H1 (cell line): Measurements from ENCODE around the gene DDX19B.

Experiments used
- GABPA ChIP-seq: IDR thresholded peaks from 2 replicates; pipeline ENCODE4 v1.6.1; 2011; ENCODE audit warnings: mild to moderate bottlenecking, low read length, moderate library complexity, borderline replicate concordance; ENCODE audit not compliant: insufficient read depth
- JUND ChIP-seq: IDR thresholded peaks from 2 replicates; pipeline ENCODE4 v1.6.1; 2011; ENCODE audit warnings: mild to moderate bottlenecking, improper control_type of control experiment, low read length
- POLR2A ChIP-seq, 2 experiments: IDR thresholded peaks; 1 replicate in 1 of 2; 2 replicates in 1 of 2; pipeline ENCODE4 v1.6.1; 2011; ENCODE audit warnings: low read depth in 2 of 2, low read length in 2 of 2, mild to moderate bottlenecking in 2 of 2; ENCODE audit errors: control extremely low read depth in 1 of 2
- RXRA ChIP-seq: IDR thresholded peaks from 2 replicates; pipeline ENCODE4 v1.6.1; 2011; ENCODE audit warnings: low read depth, mild to moderate bottlenecking, low read length, moderate library complexity; ENCODE audit not compliant: insufficient read depth
- TAF7 ChIP-seq: optimal IDR thresholded peaks from 2 replicates; pipeline ENCODE3; 2011; ENCODE audit warnings: low read depth, mild to moderate bottlenecking, inconsistent platforms, low read length, moderate library complexity, borderline replicate concordance
- YY1 ChIP-seq: IDR thresholded peaks from 2 replicates; pipeline ENCODE4 v1.6.1; 2011; ENCODE audit warnings: low read depth, mild to moderate bottlenecking, low read length
- TF ChIP-seq, protein P1 (sequence below), 3 experiments: IDR thresholded peaks; 1 replicate in 2 of 3; 2 replicates in 1 of 3; pipeline versions ENCODE4 v1.5.1 to v1.6.1; 2011; ENCODE audit warnings: low read length in 3 of 3, mild to moderate bottlenecking in 3 of 3, inconsistent platforms in 2 of 3, low read depth in 1 of 3, moderate library complexity in 1 of 3; ENCODE audit not compliant: insufficient read depth in 1 of 3; ENCODE audit errors: control extremely low read depth in 1 of 3
- TF ChIP-seq, protein P2 (sequence below): IDR thresholded peaks from 2 replicates; pipeline ENCODE4 v1.6.1; 2011; ENCODE audit warnings: low read length, improper control_type of control experiment

DNA sequence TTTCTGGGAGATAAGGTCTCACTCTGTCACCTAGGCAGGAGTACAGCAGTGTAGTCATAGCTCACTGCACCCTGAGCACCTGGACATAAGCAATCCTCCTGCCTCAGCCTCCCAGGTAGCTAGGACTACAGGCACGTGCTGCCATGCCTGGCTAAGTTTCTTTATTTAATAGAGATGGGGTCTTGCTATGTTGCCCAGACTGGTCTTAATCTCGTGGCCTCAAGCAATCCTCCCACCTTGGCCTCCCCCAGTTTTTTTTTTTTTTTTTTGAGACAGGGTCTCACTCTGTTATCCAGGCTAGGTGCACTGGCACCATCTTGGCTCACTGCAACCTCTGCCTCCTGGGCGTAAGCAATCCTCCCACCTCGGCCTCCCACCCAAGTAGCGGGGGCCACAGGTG is 21.1 kb downstream of the DDX19B start:
- TF ChIP-seq, protein P1, sequence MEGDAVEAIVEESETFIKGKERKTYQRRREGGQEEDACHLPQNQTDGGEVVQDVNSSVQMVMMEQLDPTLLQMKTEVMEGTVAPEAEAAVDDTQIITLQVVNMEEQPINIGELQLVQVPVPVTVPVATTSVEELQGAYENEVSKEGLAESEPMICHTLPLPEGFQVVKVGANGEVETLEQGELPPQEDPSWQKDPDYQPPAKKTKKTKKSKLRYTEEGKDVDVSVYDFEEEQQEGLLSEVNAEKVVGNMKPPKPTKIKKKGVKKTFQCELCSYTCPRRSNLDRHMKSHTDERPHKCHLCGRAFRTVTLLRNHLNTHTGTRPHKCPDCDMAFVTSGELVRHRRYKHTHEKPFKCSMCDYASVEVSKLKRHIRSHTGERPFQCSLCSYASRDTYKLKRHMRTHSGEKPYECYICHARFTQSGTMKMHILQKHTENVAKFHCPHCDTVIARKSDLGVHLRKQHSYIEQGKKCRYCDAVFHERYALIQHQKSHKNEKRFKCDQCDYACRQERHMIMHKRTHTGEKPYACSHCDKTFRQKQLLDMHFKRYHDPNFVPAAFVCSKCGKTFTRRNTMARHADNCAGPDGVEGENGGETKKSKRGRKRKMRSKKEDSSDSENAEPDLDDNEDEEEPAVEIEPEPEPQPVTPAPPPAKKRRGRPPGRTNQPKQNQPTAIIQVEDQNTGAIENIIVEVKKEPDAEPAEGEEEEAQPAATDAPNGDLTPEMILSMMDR (IDR thresholded peaks at IDR 0.05; ENCODE audit: control extremely low read depth in 1 of 3, insufficient read depth in 1 of 3, low read depth in 1 of 3, low read length in 3 of 3) = no peak
- TF ChIP-seq TAF7 = no peak
- no peak for TF ChIP-seq POLR2A (IDR thresholded peaks at IDR 0.05; ENCODE audit: control extremely low read depth in 1 of 2, low read depth in 2 of 2, low read length in 2 of 2)
- no peak for TF ChIP-seq YY1
- TF ChIP-seq, protein P2, sequence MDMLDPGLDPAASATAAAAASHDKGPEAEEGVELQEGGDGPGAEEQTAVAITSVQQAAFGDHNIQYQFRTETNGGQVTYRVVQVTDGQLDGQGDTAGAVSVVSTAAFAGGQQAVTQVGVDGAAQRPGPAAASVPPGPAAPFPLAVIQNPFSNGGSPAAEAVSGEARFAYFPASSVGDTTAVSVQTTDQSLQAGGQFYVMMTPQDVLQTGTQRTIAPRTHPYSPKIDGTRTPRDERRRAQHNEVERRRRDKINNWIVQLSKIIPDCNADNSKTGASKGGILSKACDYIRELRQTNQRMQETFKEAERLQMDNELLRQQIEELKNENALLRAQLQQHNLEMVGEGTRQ = no peak
- TF ChIP-seq RXRA = no peak
- TF ChIP-seq GABPA = no peak
- TF ChIP-seq JUND = no peak
